Stomach smooth muscle (tissue), 2 donors: ENCODE measurements around the gene OSBPL9.

Source experiments
- H3K27ac ChIP-seq: one replicate; pipeline ENCODE4 v1.7.0; 2013; ENCODE audit warnings: mild to moderate bottlenecking, low read length, inconsistent platforms
- H3K27me3 ChIP-seq, 2 donors: one replicate each; pipeline ENCODE4 v1.7.0; 2013; ENCODE audit warnings: low read length in 2 of 2; ENCODE audit not compliant: insufficient read depth in 2 of 2, control insufficient read depth in 1 of 2
- H3K36me3 ChIP-seq, 2 donors: one replicate each; pipeline ENCODE4 v1.7.0; 2013; ENCODE audit warnings: low read length in 2 of 2; ENCODE audit not compliant: control insufficient read depth in 2 of 2, insufficient read depth in 2 of 2
- H3K4me1 ChIP-seq: one replicate; pipeline ENCODE4 v1.7.0; 2013; ENCODE audit warnings: low read length; ENCODE audit not compliant: control insufficient read depth, insufficient read depth
- H3K4me3 ChIP-seq, 2 donors: one replicate each; pipeline ENCODE4 v1.7.0; 2013; ENCODE audit warnings: low read length in 2 of 2
- H3K9ac ChIP-seq, 2 donors: one replicate each; pipeline ENCODE4 v1.7.0; 2013; ENCODE audit warnings: low read length in 2 of 2, mild to moderate bottlenecking in 1 of 2
- H3K9me3 ChIP-seq, 2 donors: one replicate each; pipeline ENCODE4 v1.7.0; 2013; ENCODE audit warnings: low read length in 2 of 2; ENCODE audit not compliant: control insufficient read depth in 2 of 2
- donor health status: healthy.
- donor health status: Pancreatic carcinoma.

The OSBPL9 gene

GRCh38 chr1:51755437-51755836, 138.5 kb downstream of the OSBPL9 start:
- no peaks in the 10 kb centered on the region for H3K27me3 ChIP-seq
- no peak overlapping the region for H3K4me3 ChIP-seq
- no peak overlapping the region for H3K27ac ChIP-seq
- H3K36me3 ChIP-seq: peaks cover 6 to 9% of the 10 kb centered on the region in 2 donors
- no peak overlapping the region for H3K9ac ChIP-seq
- peaks cover 0 to 2% of the 10 kb centered on the region in 2 donors for H3K9me3 ChIP-seq
- H3K4me1 ChIP-seq: no peaks in the 10 kb centered on the region

- Histone ChIP-seq H3K36me3 (peaks cover 6 to 9% of the 10 kb centered on the region in 2 donors), H3K4me1 (no peaks in the 10 kb centered on the region), H3K27me3 (no peaks in the 10 kb centered on the region), H3K4me3 (no peak overlapping the region), H3K9me3 (peaks cover 0 to 2% of the 10 kb centered on the region in 2 donors), H3K9ac (no peak overlapping the region), H3K27ac (no peak overlapping the region)
Measured at GRCh38 chr1:51756290-51756689, 139.4 kb downstream of the OSBPL9 start.

- H3K36me3 ChIP-seq: no peaks in the 10 kb centered on the region
- no peaks in the 10 kb centered on the region for H3K4me1 ChIP-seq
- no peaks in the 10 kb centered on the region for H3K9me3 ChIP-seq
- no peaks in the 10 kb centered on the region for H3K27me3 ChIP-seq
- H3K9ac ChIP-seq: no peak overlapping the region
- H3K4me3 ChIP-seq: no peak overlapping the region
- H3K27ac ChIP-seq: no peak overlapping the region
Measured at GRCh38 chr1:51758310-51758709, 141.4 kb downstream of the OSBPL9 start.

GRCh38 chr1:51760872-51761271, 144.0 kb downstream of the OSBPL9 start:
- no peaks in the 10 kb centered on the region for H3K36me3 ChIP-seq
- H3K4me1 ChIP-seq: no peaks in the 10 kb centered on the region
- no peak overlapping the region for H3K9ac ChIP-seq
- no peaks in the 10 kb centered on the region for H3K9me3 ChIP-seq
- H3K4me3 ChIP-seq: no peak overlapping the region
- H3K27ac ChIP-seq: no peak overlapping the region
- H3K27me3 ChIP-seq: no peaks in the 10 kb centered on the region

GRCh38 chr1:51761351-51761750, 144.5 kb downstream of the OSBPL9 start:
- Histone ChIP-seq H3K27me3 (no peaks in the 10 kb centered on the region), H3K36me3 (no peaks in the 10 kb centered on the region), H3K9ac (no peak overlapping the region)

GRCh38 chr1:51768971-51769588, 152.2 kb downstream of the OSBPL9 start:
- peaks cover 6 to 18% of the 10 kb centered on the region in 2 donors for H3K36me3 ChIP-seq
- no peak overlapping the region for H3K27ac ChIP-seq
- no peak overlapping the region for H3K9ac ChIP-seq
- H3K27me3 ChIP-seq: no peaks in the 10 kb centered on the region
- no peaks in the 10 kb centered on the region for H3K4me1 ChIP-seq
- H3K4me3 ChIP-seq: no peak overlapping the region
- H3K9me3 ChIP-seq: no peaks in the 10 kb centered on the region

More at GRCh38 chr1:51761351-51761750, 144.5 kb downstream of the OSBPL9 start:
- Histone ChIP-seq H3K9me3 (no peaks in the 10 kb centered on the region), H3K4me1 (no peaks in the 10 kb centered on the region), H3K4me3 (no peak overlapping the region), H3K27ac (no peak overlapping the region)

GRCh38 chr1:51776408-51776807, 159.5 kb downstream of the OSBPL9 start:
- Histone ChIP-seq H3K9ac (no peak overlapping the region), H3K4me3 (no peak overlapping the region), H3K9me3 (no peaks in the 10 kb centered on the region), H3K4me1 (no peaks in the 10 kb centered on the region), H3K27ac (no peak overlapping the region), H3K27me3 (no peaks in the 10 kb centered on the region), H3K36me3 (peaks cover 9 to 21% of the 10 kb centered on the region in 2 donors)

GRCh38 chr1:51780927-51781326, 164.0 kb downstream of the OSBPL9 start:
- H3K27ac ChIP-seq: no peak overlapping the region
- no peaks in the 10 kb centered on the region for H3K27me3 ChIP-seq
- H3K9me3 ChIP-seq: no peaks in the 10 kb centered on the region
- no peak overlapping the region for H3K9ac ChIP-seq
- no peak overlapping the region for H3K4me3 ChIP-seq
- H3K36me3 ChIP-seq: peaks cover 27 to 35% of the 10 kb centered on the region in 2 donors
- H3K4me1 ChIP-seq: no peaks in the 10 kb centered on the region

GRCh38 chr1:51784997-51785421, 168.1 kb downstream of the OSBPL9 start:
- Histone ChIP-seq H3K27ac (no peak overlapping the region), H3K9ac (no peak overlapping the region), H3K36me3 (peaks cover 54 to 58% of the 10 kb centered on the region in 2 donors), H3K4me1 (no peaks in the 10 kb centered on the region), H3K4me3 (no peak overlapping the region), H3K27me3 (no peaks in the 10 kb centered on the region), H3K9me3 (no peaks in the 10 kb centered on the region)

- Histone ChIP-seq H3K9ac (no peak overlapping the region), H3K27ac (no peak overlapping the region), H3K36me3 (peaks cover 71 to 81% of the 10 kb centered on the region in 2 donors), H3K9me3 (no peaks in the 10 kb centered on the region), H3K4me1 (no peaks in the 10 kb centered on the region), H3K4me3 (no peak overlapping the region), H3K27me3 (no peaks in the 10 kb centered on the region)
Measured at GRCh38 chr1:51788938-51789337, 172.0 kb downstream of the OSBPL9 start.

- Histone ChIP-seq H3K9me3 (no peaks in the 10 kb centered on the region), H3K36me3 (peaks cover 71 to 81% of the 10 kb centered on the region in 2 donors), H3K27ac (no peak overlapping the region), H3K4me3 (no peak overlapping the region), H3K4me1 (no peaks in the 10 kb centered on the region), H3K27me3 (no peaks in the 10 kb centered on the region), H3K9ac (no peak overlapping the region)
Measured at GRCh38 chr1:51789342-51789741, 172.4 kb downstream of the OSBPL9 start.
